Measurements from ENCODE around the gene CAMKK2. TPM values are rescaled to one million over a fixed set of nuclear protein-coding genes. Genes with fewer than 3 reads are reported as not detected.
"Not testable (repeated sequence)": the region's sequence is repeated elsewhere in the genome, so short reads cannot be mapped to it uniquely, and the experiment has no call there.

The CAMKK2 gene
- total and polyA plus RNA-seq, 8 donors, result 9.3 to 26.7 (median 13.0) TPM

GRCh38 chr12:121228919-121229665 lies 67.4 kb downstream of the CAMKK2 start:
- no peaks in the 10 kb centered on the region for H3K27me3 ChIP-seq
- H3K36me3 ChIP-seq, result peaks cover 0 to 42% (median 4%) of the 10 kb centered on the region in 3 donors
- no peak for TF ChIP-seq CTCF (IDR thresholded peaks at IDR 0.05)
- intact Hi-C loops (cut with DNase I), result loop anchor here in 1 of 3 donors (10.0 kb wide), 1 partner anchor 114 kb away; no protein-coding TSS in a partner anchor
- WGBS, 2 donors, result 93 to 94% methylated on average over 24 of the region's 24 CpGs
- H3K27ac ChIP-seq, result peak overlapping the region in 1 of 4 donors; percentile 30
- H3K4me3 ChIP-seq, result no peak overlapping the region
- H3K9me3 ChIP-seq, result no peaks in the 10 kb centered on the region
- DNase-seq, result peak in 2 of 6 donors; percentile 39 to 65
- no peak for ATAC-seq
- peaks cover 16 to 21% (median 16%) of the 10 kb centered on the region in 3 donors for H3K4me1 ChIP-seq
- FAIRE-seq, result no peak

DNA sequence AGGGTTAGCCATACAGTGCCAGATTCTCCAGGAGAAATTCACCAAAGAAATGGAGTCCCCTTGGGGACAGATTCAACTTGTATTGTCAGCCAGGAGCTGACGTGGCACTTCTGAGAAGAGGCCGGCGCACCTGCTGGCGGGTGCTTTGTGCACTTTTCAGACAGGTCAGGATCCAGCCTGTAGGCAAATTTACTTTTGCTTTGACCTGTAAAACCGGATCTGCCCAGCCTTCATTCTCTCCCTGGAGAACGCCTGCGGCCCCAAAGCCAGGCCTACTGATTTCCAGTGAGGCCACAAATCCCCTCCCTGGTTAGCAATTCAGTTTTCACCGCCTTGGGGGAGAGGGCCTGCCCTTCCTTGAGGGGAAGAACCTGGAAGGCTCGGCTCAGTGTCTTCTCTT lies 69.2 kb downstream of the CAMKK2 start:
- 14 to 17% methylated on average over 9 of the region's 9 CpGs for WGBS, 2 donors

GRCh38 chr12:121226871-121227270 lies 69.6 kb downstream of the CAMKK2 start:
- Histone ChIP-seq H3K36me3 (peaks cover 0 to 33% (median 0%) of the 10 kb centered on the region in 3 donors), H3K4me1 (peaks cover 16 to 21% (median 16%) of the 10 kb centered on the region in 3 donors), H3K27ac (peak overlapping the region; percentile 68 to 90 (median 85))
- DNase-seq (peak in 1 of 6 donors; percentile 29), ATAC-seq (peak in 3 of 4 donors; percentile 10 to 31 (median 28))
- not testable (repeated sequence) for FAIRE-seq, H3K27me3 ChIP-seq, H3K9me3 ChIP-seq, H3K4me3 ChIP-seq
- intact Hi-C loops (cut with DNase I), result loop anchor here in 1 of 3 donors (10.0 kb wide), 1 partner anchor 112 kb away; no protein-coding TSS in a partner anchor
- 86 to 91% methylated on average over 8 of the region's 8 CpGs for WGBS, 2 donors

More for the DNA sequence above, 69.2 kb downstream of the CAMKK2 start:
- Histone ChIP-seq H3K4me1 (peaks cover 16 to 21% (median 16%) of the 10 kb centered on the region in 3 donors), H3K27ac (peak overlapping the region; percentile 68 to 90 (median 85)), H3K4me3 (no peak overlapping the region), H3K27me3 (no peaks in the 10 kb centered on the region), H3K36me3 (peaks cover 0 to 32% (median 0%) of the 10 kb centered on the region in 3 donors), H3K9me3 (no peaks in the 10 kb centered on the region)
- peak; percentile 86 to 89 (median 88) for ATAC-seq
- no peak for TF ChIP-seq CTCF (IDR thresholded peaks at IDR 0.05)
- peak; percentile 79 to 89 (median 84) for DNase-seq
- FAIRE-seq, result no peak
- intact Hi-C loops (cut with DNase I), result loop anchor here in 1 of 3 donors (10.0 kb wide), 1 partner anchor 112 kb away; no protein-coding TSS in a partner anchor

- intact Hi-C loops (cut with DNase I), result loop anchor here in 1 of 3 donors (10.0 kb wide), 1 partner anchor 112 kb away; no protein-coding TSS in a partner anchor
- peak in 1 of 6 donors; percentile 4 for DNase-seq
- no peak for FAIRE-seq
- no peak overlapping the region for H3K4me3 ChIP-seq
- no peak for TF ChIP-seq CTCF (IDR thresholded peaks at IDR 0.05)
- peak overlapping the region; percentile 68 to 90 (median 85) for H3K27ac ChIP-seq
- 87 to 92% methylated on average over 8 of the region's 8 CpGs for WGBS, 2 donors
- H3K36me3 ChIP-seq, result peaks cover 0 to 33% (median 0%) of the 10 kb centered on the region in 3 donors
- H3K4me1 ChIP-seq, result peaks cover 16 to 21% (median 16%) of the 10 kb centered on the region in 3 donors
- no peaks in the 10 kb centered on the region for H3K27me3 ChIP-seq
- no peak for ATAC-seq
- H3K9me3 ChIP-seq, result no peaks in the 10 kb centered on the region
Measured at GRCh38 chr12:121226399-121226798, 70.1 kb downstream of the CAMKK2 start.

- WGBS, 2 donors, result 60 to 62% methylated on average over 8 of the region's 8 CpGs
- H3K36me3 ChIP-seq, result peaks cover 0 to 31% (median 0%) of the 10 kb centered on the region in 3 donors
- FAIRE-seq (no peak), DNase-seq (peak in 2 of 6 donors; percentile 9 to 34), ATAC-seq (peak in 1 of 4 donors; percentile 34)
- no peaks in the 10 kb centered on the region for H3K9me3 ChIP-seq
- TF ChIP-seq CTCF (IDR thresholded peaks at IDR 0.05), result no peak
- H3K4me3 ChIP-seq, result no peak overlapping the region
- no peak overlapping the region for H3K27ac ChIP-seq
- intact Hi-C loops (cut with DNase I), result loop anchor here in 1 of 3 donors (10.0 kb wide), 1 partner anchor 110 kb away; no protein-coding TSS in a partner anchor
- peaks cover 16 to 21% (median 17%) of the 10 kb centered on the region in 3 donors for H3K4me1 ChIP-seq
- H3K27me3 ChIP-seq, result no peaks in the 10 kb centered on the region
Measured at GRCh38 chr12:121224591-121224990, 71.9 kb downstream of the CAMKK2 start.
